Mesodermal cell (in vitro differentiated cells): ENCODE data around the gene TCF12.

Source experiments
- H3K27ac ChIP-seq: 2 replicates; pipeline ENCODE4 v1.7.0; 2013; ENCODE audit warnings: mild to moderate bottlenecking, low read depth, low read length, moderate library complexity; ENCODE audit not compliant: severe bottlenecking
- H3K36me3 ChIP-seq: 2 replicates; pipeline ENCODE4 v1.7.1; 2013; ENCODE audit warnings: mild to moderate bottlenecking, low read length, moderate library complexity; ENCODE audit not compliant: control insufficient read depth, insufficient read depth
- H3K4me1 ChIP-seq: one replicate; pipeline ENCODE4 v1.7.1; 2013; ENCODE audit warnings: mild to moderate bottlenecking, low read length; ENCODE audit not compliant: insufficient read depth, control insufficient read depth, poor library complexity, severe bottlenecking
- H3K4me3 ChIP-seq: 2 replicates; pipeline ENCODE4 v1.7.0; 2013; ENCODE audit warnings: low read length, control low read depth, mild to moderate bottlenecking; ENCODE audit not compliant: insufficient read depth, poor library complexity, severe bottlenecking; ENCODE audit errors: extremely low read depth
- H3K9me3 ChIP-seq: 2 replicates; pipeline ENCODE4 v1.7.1; 2013; ENCODE audit warnings: mild to moderate bottlenecking, low read length, moderate library complexity; ENCODE audit not compliant: control insufficient read depth
- WGBS, 2 experiments: methylation state at CpG; one replicate each; pipeline ENCODE4 v1.1.5; 2013; ENCODE audit warnings: missing lambda C conversion rate in 2 of 2; ENCODE audit not compliant: insufficient coverage in 2 of 2; 5-methylcytosine and 5-hydroxymethylcytosine counted together

TCF12 gene

GRCh38 chr15:57215326-57215725, 296.9 kb downstream of the TCF12 start:
- H3K36me3 ChIP-seq = no peaks in the 10 kb centered on the region
- peak overlapping the region; percentile 74 for H3K27ac ChIP-seq
- no peaks in the 10 kb centered on the region for H3K9me3 ChIP-seq
- H3K4me3 ChIP-seq = no peak overlapping the region
- H3K4me1 ChIP-seq = peaks cover 45% of the 10 kb centered on the region
- 83% methylated on average over 1 of the region's 3 CpGs; no CpG with 5 or more reads in 1 of the 2 experiments for WGBS, 2 experiments

- 83% methylated on average over 1 of the region's 3 CpGs; no CpG with 5 or more reads in 1 of the 2 experiments for WGBS, 2 experiments
- no peaks in the 10 kb centered on the region for H3K36me3 ChIP-seq
- H3K4me1 ChIP-seq = peaks cover 45% of the 10 kb centered on the region
- peak overlapping the region; percentile 74 for H3K27ac ChIP-seq
- no peak overlapping the region for H3K4me3 ChIP-seq
- H3K9me3 ChIP-seq = no peaks in the 10 kb centered on the region
Observed at GRCh38 chr15:57215881-57216280, 297.4 kb downstream of the TCF12 start.

GRCh38 chr15:57216288-57216687, 297.8 kb downstream of the TCF12 start:
- no peaks in the 10 kb centered on the region for H3K9me3 ChIP-seq
- H3K36me3 ChIP-seq = no peaks in the 10 kb centered on the region
- peak overlapping the region; percentile 74 for H3K27ac ChIP-seq
- H3K4me3 ChIP-seq = no peak overlapping the region
- 0% methylated on average over 1 of the region's 2 CpGs; no CpG with 5 or more reads in 1 of the 2 experiments for WGBS, 2 experiments
- peaks cover 45% of the 10 kb centered on the region for H3K4me1 ChIP-seq

GRCh38 chr15:57217778-57218598, 299.5 kb downstream of the TCF12 start:
- 58 to 63% methylated on average over 3 to 4 of the region's 7 CpGs for WGBS, 2 experiments
- Histone ChIP-seq H3K27ac (peak overlapping the region; percentile 69), H3K36me3 (no peaks in the 10 kb centered on the region), H3K9me3 (no peaks in the 10 kb centered on the region), H3K4me3 (no peak overlapping the region), H3K4me1 (peaks cover 45% of the 10 kb centered on the region)

DNA sequence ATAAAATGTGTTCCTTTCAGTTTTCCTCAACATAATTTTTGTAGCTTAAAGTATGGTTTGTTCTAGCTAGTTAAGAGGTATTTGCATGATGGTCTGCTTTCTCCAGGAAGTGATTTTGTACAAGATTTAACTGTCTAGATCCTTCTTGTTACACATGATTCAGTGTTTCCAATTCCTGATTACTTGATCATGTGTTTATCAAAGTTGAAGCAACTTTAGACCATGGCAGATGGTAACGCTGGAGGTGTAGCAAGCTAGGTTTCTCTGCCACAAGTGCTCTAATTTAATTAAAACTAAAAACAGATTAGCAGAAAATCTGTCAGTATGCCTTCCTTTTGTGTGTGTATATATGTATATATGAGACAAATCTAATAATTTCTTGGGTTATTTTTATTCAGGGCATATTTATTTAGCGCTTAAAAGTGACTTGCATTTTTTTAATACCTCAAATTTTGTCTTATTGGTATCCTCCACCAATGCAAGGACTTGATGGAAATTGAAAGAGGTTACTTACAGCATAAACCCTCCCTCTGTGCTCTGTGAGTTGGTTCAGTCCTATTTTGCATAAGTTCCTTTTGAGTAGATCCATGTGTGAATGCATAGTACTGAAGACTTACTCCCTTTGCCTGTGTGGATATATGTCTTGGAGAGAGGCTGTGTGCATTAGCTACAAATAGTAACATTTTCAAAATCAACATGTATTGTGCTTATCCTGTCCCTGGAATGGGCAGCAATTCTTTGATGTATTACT, 300.6 kb downstream of the TCF12 start:
- peaks cover 40% of the 10 kb centered on the region for H3K4me1 ChIP-seq
- H3K4me3 ChIP-seq = peak overlapping the region; percentile 26
- no CpG with 5 or more reads among the region's 2 CpGs for WGBS, 2 experiments
- no peaks in the 10 kb centered on the region for H3K9me3 ChIP-seq
- no peaks in the 10 kb centered on the region for H3K36me3 ChIP-seq
- peak overlapping the region; percentile 44 for H3K27ac ChIP-seq

GRCh38 chr15:57220205-57220604, 301.8 kb downstream of the TCF12 start:
- Histone ChIP-seq H3K4me1 (peaks cover 32% of the 10 kb centered on the region), H3K27ac (no peak overlapping the region), H3K36me3 (no peaks in the 10 kb centered on the region), H3K9me3 (no peaks in the 10 kb centered on the region), H3K4me3 (peak overlapping the region; percentile 26)
- no CpG with 5 or more reads among the region's 2 CpGs for WGBS, 2 experiments

DNA sequence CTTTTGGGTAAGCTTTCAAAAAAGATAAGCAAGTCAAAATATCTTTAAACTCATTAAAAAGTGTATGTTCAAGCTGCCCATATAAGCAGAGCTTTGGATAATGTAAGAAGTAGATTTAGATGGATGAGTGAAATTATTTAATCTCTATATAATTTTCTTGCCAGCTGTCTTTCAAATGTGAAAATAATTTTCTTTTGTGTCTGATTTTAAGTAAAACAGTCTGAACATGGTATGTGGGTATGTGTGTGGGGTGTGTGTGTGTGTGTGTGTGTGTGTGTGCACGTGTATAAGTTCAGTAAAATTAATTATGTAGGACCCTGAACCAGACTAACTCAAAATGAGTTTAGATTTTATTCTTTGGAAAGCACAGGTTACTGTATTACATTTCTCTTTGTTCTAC, 302.7 kb downstream of the TCF12 start:
- Histone ChIP-seq H3K4me3 (peak overlapping the region; percentile 16), H3K27ac (no peak overlapping the region), H3K4me1 (peaks cover 23% of the 10 kb centered on the region), H3K9me3 (no peaks in the 10 kb centered on the region), H3K36me3 (no peaks in the 10 kb centered on the region)
- WGBS, 2 experiments = 71% methylated on average over 1 of the region's 1 CpG; no CpG with 5 or more reads in 1 of the 2 experiments

DNA sequence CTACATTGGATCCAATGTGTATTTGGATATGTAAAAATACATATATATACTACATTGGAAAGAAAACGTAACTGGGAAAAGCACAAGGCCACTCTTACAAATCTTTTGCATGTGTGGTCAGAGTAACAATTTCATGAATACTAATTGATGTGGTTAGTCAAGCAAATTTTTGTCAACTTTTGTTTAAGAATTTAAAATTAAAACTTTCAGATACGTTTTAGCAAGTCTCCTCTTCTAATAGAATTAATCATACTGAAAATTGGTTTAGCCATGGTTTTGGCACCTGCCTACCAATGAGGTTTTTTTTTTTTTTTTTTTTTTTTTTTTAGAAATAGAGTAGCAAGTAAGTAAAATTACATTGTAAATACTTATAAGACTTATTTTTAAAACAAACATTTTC, 304.9 kb downstream of the TCF12 start:
- Histone ChIP-seq H3K4me3 (no peak overlapping the region), H3K9me3 (no peaks in the 10 kb centered on the region), H3K36me3 (no peaks in the 10 kb centered on the region), H3K27ac (no peak overlapping the region), H3K4me1 (peaks cover 11% of the 10 kb centered on the region)
- no CpG with 5 or more reads among the region's 2 CpGs for WGBS, 2 experiments

- Histone ChIP-seq H3K27ac (no peak overlapping the region), H3K4me1 (peaks cover 7% of the 10 kb centered on the region)
Observed at GRCh38 chr15:57223887-57224286, 305.4 kb downstream of the TCF12 start.

GRCh38 chr15:57224664-57225063, 306.2 kb downstream of the TCF12 start:
- Histone ChIP-seq H3K36me3 (no peaks in the 10 kb centered on the region), H3K9me3 (no peaks in the 10 kb centered on the region), H3K4me3 (no peak overlapping the region), H3K27ac (no peak overlapping the region), H3K4me1 (peaks cover 2% of the 10 kb centered on the region)
- no CpG with 5 or more reads among the region's 2 CpGs for WGBS, 2 experiments

More at GRCh38 chr15:57223887-57224286, 305.4 kb downstream of the TCF12 start:
- Histone ChIP-seq H3K36me3 (no peaks in the 10 kb centered on the region), H3K9me3 (no peaks in the 10 kb centered on the region), H3K4me3 (no peak overlapping the region)
- WGBS, 2 experiments = no CpG with 5 or more reads among the region's 2 CpGs
